ENCODE results near the gene ALDH3A2. TPM values are rescaled to one million over a fixed set of nuclear protein-coding genes. Genes with fewer than 3 reads are reported as not detected.

The ALDH3A2 gene
- 10 to 100 TPM; 22.0 to 26.0 TPM for total RNA-seq

DNA sequence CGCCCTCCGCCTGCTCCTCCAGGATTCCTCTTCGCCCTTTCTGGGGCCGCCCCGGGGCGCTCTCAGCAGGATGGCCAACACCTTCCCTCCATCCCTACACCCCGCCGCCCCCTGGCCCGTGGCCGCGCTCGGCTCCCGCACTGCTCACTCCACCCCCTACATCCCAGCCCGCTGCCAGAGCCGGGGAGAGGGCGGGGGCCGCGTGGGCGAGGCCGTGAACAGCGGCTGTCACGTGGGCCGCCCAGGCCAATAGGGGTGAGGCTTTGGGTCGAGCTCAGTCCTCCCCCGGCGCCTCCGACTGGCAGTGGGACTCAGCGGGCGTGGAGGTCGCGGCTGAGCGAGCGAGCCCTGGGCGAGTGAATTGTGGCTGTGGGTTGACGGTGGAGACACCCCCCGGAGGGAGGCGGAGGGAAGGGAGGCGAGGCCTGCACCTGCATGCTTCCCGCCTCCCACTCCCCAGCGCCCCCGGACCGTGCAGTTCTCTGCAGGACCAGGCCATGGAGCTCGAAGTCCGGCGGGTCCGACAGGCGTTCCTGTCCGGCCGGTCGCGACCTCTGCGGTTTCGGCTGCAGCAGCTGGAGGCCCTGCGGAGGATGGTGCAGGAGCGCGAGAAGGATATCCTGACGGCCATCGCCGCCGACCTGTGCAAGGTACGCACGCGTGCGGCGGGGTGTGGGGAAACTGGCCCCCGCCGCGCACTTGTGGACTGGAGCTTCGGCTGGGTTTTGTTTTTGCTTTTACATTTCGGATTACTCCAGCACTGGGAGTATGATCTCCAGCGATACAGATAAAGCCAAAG lies at the start of gene ALDH3A2:
TSS of gene ALDH3A2 (plus strand) at position 277 of the 799 bp plus-strand sequence. CDS start at position 498, 221 bp downstream.
- peaks cover 46% of the 10 kb centered on the region for H3K4me1 Mint-ChIP-seq

GRCh38 chr17:19610311-19610710 lies 38.2 kb upstream of the ALDH3A2 start:
- no peak for DNase-seq
- peaks cover 3% of the 10 kb centered on the region for H3K4me1 Mint-ChIP-seq
- no peak overlapping the region for H3K27ac Mint-ChIP-seq
- peaks cover 9% of the 10 kb centered on the region for H3K27me3 Mint-ChIP-seq
- H3K4me3 Mint-ChIP-seq: no peak overlapping the region
- H3K36me3 Mint-ChIP-seq: no peaks in the 10 kb centered on the region
- H3K9me3 Mint-ChIP-seq: no peaks in the 10 kb centered on the region

More for the DNA sequence above, at the start of gene ALDH3A2:
- peak; percentile 97 for DNase-seq
- peaks cover 4% of the 10 kb centered on the region for H3K27me3 Mint-ChIP-seq
- peak within 1 kb of the TSS; percentile 93 for H3K27ac Mint-ChIP-seq
- peak within 1 kb of the TSS; percentile 90 for H3K4me3 Mint-ChIP-seq
- H3K9me3 Mint-ChIP-seq: peaks cover 2% of the 10 kb centered on the region
- peaks cover 10% of the 10 kb centered on the region for H3K36me3 Mint-ChIP-seq

DNA sequence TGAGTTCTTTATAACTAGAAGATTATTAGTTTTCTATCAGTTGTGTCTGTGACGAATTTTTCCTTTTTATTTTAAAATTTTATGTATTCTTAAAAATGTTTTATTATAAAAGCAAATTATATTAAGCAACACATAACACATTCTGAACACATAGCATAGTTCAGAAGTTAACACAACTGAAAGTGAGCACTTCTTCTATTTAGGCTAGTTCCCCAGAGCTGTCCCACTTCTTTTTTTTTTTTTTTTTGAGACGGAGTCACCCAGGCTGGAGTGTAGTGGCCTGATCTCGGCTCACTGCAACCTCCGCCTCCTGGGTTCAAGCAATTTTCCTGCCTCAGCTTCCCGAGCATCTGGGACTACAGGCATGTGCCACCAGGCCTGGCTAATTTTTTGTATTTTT lies 37.7 kb upstream of the ALDH3A2 start:
- H3K27me3 Mint-ChIP-seq: peaks cover 9% of the 10 kb centered on the region
- no peak overlapping the region for H3K27ac Mint-ChIP-seq
- no peaks in the 10 kb centered on the region for H3K9me3 Mint-ChIP-seq
- H3K4me1 Mint-ChIP-seq: peaks cover 3% of the 10 kb centered on the region
- no peak overlapping the region for H3K4me3 Mint-ChIP-seq
- DNase-seq: no peak
- no peaks in the 10 kb centered on the region for H3K36me3 Mint-ChIP-seq

- H3K9me3 Mint-ChIP-seq: peaks cover 16% of the 10 kb centered on the region
- H3K36me3 Mint-ChIP-seq: peaks cover 6% of the 10 kb centered on the region
- H3K27ac Mint-ChIP-seq: no peak overlapping the region
- no peak for DNase-seq
- H3K27me3 Mint-ChIP-seq: peaks cover 5% of the 10 kb centered on the region
- no peak overlapping the region for H3K4me3 Mint-ChIP-seq
- peaks cover 3% of the 10 kb centered on the region for H3K4me1 Mint-ChIP-seq
Measured at GRCh38 chr17:19613979-19614378, 34.6 kb upstream of the ALDH3A2 start.

DNA sequence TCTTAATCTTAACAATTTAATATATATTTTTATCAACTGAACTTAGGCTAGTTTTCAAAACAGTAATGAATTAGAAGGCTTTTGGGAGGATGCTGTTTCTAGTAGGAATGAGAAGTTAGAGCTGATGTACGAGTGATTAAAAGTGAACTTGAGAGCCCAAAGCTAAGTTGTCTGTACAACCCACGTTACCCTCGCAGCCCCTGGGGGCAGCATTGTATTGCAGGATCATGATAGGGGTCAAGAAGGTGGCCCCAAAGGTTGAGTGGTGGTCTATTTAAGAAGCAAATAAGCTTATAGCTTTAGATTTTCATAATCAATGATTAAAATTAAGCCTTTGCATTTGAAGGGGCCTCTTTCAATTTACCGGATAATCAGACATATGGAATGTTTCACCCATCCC lies 33.7 kb upstream of the ALDH3A2 start:
- no peak overlapping the region for H3K27ac Mint-ChIP-seq
- peaks cover 13% of the 10 kb centered on the region for H3K36me3 Mint-ChIP-seq
- H3K27me3 Mint-ChIP-seq: peaks cover 5% of the 10 kb centered on the region
- H3K4me3 Mint-ChIP-seq: no peak overlapping the region
- DNase-seq: no peak
- peaks cover 25% of the 10 kb centered on the region for H3K9me3 Mint-ChIP-seq
- H3K4me1 Mint-ChIP-seq: peaks cover 3% of the 10 kb centered on the region

DNA sequence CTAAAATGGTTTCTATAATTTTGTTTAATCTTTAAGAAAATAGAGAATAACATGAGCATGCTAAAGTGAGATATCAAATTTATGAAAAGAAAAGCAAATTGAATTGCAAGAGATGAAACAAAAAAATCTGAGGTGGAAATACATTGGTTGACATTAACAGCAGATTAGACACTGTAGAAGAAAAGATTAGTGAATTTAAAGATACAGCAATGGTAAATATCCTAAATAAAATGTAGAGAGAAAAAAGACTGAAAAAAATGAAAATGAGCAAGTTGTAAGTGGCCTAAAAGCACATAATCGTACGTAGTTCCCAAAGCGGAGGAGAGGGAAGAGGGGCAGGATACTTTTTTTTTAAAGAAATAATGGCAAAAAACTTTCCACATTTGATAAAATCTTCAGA lies 30.5 kb upstream of the ALDH3A2 start:
- peaks cover 34% of the 10 kb centered on the region for H3K9me3 Mint-ChIP-seq
- H3K27me3 Mint-ChIP-seq: no peaks in the 10 kb centered on the region
- DNase-seq: no peak
- H3K4me3 Mint-ChIP-seq: no peak overlapping the region
- H3K27ac Mint-ChIP-seq: no peak overlapping the region
- H3K36me3 Mint-ChIP-seq: peaks cover 15% of the 10 kb centered on the region
- H3K4me1 Mint-ChIP-seq: peaks cover 3% of the 10 kb centered on the region

DNA sequence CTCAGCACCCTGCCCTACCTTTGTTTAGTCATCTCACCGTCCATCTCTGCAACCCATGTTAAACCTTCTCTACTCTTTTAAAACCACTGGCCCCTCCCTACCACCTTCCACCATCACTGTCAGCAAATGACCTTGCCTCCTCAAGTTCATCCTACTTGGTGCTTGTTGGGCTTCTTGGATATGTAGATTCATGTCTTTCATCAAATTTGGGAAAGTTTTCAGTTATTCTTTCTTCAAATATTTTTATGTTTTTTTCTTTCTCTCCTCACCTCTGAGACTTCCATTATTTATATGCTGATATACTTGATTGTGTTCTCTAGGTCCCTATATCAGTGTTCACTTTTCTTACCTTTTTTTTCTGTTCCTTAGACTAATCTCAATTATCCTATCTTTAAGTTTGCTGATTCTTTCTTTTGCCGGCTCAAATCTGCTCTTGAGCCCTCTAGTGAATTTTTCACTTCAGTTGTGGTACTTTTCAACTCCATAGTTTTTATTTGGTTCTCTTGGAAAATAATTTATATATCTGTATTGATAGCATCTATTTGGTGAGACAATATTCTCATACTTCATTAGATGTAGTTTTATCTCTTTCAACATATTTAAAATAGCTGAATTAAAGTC lies 28.7 kb upstream of the ALDH3A2 start:
- Mint-ChIP-seq H3K27ac (no peak overlapping the region), H3K4me1 (no peaks in the 10 kb centered on the region), H3K27me3 (no peaks in the 10 kb centered on the region)

GRCh38 chr17:19621697-19622096 lies 26.9 kb upstream of the ALDH3A2 start:
- peaks cover 4% of the 10 kb centered on the region for H3K27me3 Mint-ChIP-seq
- no peak overlapping the region for H3K4me3 Mint-ChIP-seq
- H3K9me3 Mint-ChIP-seq: peaks cover 34% of the 10 kb centered on the region
- no peak for DNase-seq
- H3K36me3 Mint-ChIP-seq: peaks cover 15% of the 10 kb centered on the region
- no peaks in the 10 kb centered on the region for H3K4me1 Mint-ChIP-seq
- H3K27ac Mint-ChIP-seq: no peak overlapping the region

More for the DNA sequence above, 28.7 kb upstream of the ALDH3A2 start:
- Mint-ChIP-seq H3K9me3 (peaks cover 34% of the 10 kb centered on the region), H3K36me3 (peaks cover 15% of the 10 kb centered on the region), H3K4me3 (no peak overlapping the region)
- DNase-seq: no peak

DNA sequence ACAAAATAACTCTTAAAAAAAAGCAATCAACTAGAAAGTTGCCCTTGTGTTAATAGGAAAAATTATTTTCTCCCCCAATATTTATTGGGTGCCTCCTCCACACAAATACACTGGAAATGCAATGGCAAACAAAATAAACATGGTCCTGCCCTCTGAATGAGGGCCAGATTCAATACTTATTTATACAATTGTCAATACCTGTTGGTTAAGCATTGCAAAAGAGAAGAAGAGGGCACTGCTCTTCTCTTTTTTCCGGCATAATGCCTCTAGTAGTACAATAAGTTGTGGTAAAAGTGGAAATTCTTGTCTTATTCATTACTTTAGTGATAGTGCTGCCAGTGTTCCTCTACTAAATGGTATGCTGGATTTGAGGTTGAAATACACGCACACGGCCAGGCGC lies 22.5 kb upstream of the ALDH3A2 start:
- Mint-ChIP-seq H3K27me3 (peaks cover 4% of the 10 kb centered on the region), H3K27ac (no peak overlapping the region), H3K4me3 (no peak overlapping the region), H3K9me3 (peaks cover 3% of the 10 kb centered on the region), H3K4me1 (no peaks in the 10 kb centered on the region), H3K36me3 (peaks cover 2% of the 10 kb centered on the region)
- no peak for DNase-seq

DNA sequence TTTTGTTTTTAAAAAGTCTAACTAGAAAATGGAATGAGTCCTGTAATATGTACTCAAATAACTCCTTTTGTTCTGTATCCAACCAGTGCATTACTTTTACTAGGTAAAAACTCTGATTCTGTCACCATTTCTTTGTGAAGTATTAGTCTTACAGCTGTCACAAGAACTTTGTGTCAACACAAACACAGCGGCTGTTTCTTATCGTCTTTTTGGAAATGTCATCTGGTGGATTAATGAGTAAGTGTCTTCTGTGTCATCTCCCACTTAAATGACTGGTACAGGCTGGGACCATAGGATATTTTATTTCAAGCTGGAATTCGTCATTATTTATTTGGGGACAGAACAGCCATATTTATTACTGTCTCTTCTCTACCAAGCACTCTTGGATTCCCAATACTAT lies 19.1 kb upstream of the ALDH3A2 start:
- no peaks in the 10 kb centered on the region for H3K36me3 Mint-ChIP-seq
- H3K4me3 Mint-ChIP-seq: no peak overlapping the region
- peaks cover 9% of the 10 kb centered on the region for H3K27me3 Mint-ChIP-seq
- no peak overlapping the region for H3K27ac Mint-ChIP-seq
- H3K9me3 Mint-ChIP-seq: no peaks in the 10 kb centered on the region
- no peaks in the 10 kb centered on the region for H3K4me1 Mint-ChIP-seq
- DNase-seq: no peak

DNA sequence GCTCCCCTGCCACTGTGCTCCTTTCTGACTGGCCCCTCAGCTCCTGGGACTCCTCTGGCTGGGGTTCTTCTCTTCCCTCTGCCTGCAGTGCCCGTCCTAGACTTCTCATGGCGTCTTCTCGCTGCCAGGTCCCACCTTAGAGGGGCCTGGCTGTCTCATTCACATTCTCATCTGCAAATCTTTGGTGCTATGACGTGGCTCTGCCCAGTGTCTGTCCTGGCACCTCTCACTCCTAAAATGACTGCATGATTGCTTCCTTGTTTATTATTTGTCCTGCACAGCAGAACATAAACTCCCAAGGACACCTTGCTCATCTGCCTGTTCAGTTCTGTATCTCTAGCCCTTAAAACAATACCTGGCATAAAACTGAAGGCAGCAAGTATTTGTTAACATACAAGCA lies 18.5 kb upstream of the ALDH3A2 start:
- no peaks in the 10 kb centered on the region for H3K36me3 Mint-ChIP-seq
- no peak overlapping the region for H3K4me3 Mint-ChIP-seq
- no peak overlapping the region for H3K27ac Mint-ChIP-seq
- DNase-seq: no peak
- H3K9me3 Mint-ChIP-seq: no peaks in the 10 kb centered on the region
- H3K4me1 Mint-ChIP-seq: no peaks in the 10 kb centered on the region
- H3K27me3 Mint-ChIP-seq: peaks cover 11% of the 10 kb centered on the region

GRCh38 chr17:19630661-19631060 lies 17.9 kb upstream of the ALDH3A2 start:
- H3K4me1 Mint-ChIP-seq: no peaks in the 10 kb centered on the region
- no peak for DNase-seq
- H3K27me3 Mint-ChIP-seq: peaks cover 18% of the 10 kb centered on the region
- H3K36me3 Mint-ChIP-seq: no peaks in the 10 kb centered on the region
- H3K27ac Mint-ChIP-seq: no peak overlapping the region
- no peak overlapping the region for H3K4me3 Mint-ChIP-seq
- H3K9me3 Mint-ChIP-seq: no peaks in the 10 kb centered on the region

DNA sequence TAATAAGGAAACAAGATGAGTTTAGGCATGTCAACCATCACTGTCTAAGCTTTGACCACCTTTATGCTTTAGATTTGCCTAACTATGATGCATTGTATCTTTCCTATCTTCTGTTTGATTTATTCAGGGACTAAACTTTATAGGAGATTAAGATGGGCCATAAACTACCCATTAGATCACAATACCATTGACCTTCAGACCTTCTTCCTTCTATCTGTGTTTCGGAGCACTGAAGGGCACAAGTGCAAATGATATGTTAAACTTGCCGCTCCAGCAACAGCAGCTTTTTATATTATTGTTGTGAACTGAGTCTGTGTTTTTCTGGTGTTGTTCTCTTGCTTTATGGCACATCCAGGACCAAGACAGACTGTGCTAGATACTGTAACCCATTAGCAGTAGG lies 16.6 kb upstream of the ALDH3A2 start:
- no peak overlapping the region for H3K27ac Mint-ChIP-seq
- H3K4me3 Mint-ChIP-seq: no peak overlapping the region
- no peaks in the 10 kb centered on the region for H3K36me3 Mint-ChIP-seq
- peaks cover 21% of the 10 kb centered on the region for H3K27me3 Mint-ChIP-seq
- H3K4me1 Mint-ChIP-seq: no peaks in the 10 kb centered on the region
- DNase-seq: no peak
- no peaks in the 10 kb centered on the region for H3K9me3 Mint-ChIP-seq

DNA sequence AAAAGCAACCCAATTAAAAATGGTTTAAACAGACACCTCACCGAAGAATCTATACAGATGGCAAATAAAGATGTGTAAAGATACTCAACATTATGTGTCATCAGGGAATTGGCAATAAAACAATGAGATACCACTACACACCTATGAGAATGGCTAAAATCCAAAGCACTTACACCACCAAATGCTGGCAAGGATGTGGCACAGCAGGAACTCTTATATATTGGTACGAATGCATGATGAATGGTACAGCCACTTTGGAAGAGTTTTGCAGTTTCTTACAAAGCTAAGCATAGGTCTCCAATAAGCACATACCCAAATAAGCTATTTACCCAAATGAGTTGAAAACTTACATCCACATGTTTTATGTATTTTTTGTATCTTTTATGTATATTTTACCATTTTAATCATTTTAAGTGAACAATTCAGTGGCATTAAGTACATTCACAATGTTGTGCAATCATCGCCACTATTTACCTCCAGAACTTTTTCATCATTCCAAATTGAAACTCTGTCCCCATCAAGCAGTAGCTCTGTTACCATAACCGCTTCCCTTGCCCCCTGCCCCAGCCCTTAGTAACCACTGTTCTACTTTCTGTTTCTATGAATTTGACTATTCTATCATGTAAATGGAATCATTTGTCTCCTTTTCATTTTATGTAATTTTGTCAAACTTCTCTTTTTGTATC lies 6.7 kb upstream of the ALDH3A2 start:
- no peak for DNase-seq
- no peak overlapping the region for H3K4me3 Mint-ChIP-seq
- H3K27me3 Mint-ChIP-seq: peaks cover 7% of the 10 kb centered on the region
- no peaks in the 10 kb centered on the region for H3K9me3 Mint-ChIP-seq
- no peak overlapping the region for H3K27ac Mint-ChIP-seq
- H3K36me3 Mint-ChIP-seq: no peaks in the 10 kb centered on the region
- H3K4me1 Mint-ChIP-seq: peaks cover 14% of the 10 kb centered on the region

DNA sequence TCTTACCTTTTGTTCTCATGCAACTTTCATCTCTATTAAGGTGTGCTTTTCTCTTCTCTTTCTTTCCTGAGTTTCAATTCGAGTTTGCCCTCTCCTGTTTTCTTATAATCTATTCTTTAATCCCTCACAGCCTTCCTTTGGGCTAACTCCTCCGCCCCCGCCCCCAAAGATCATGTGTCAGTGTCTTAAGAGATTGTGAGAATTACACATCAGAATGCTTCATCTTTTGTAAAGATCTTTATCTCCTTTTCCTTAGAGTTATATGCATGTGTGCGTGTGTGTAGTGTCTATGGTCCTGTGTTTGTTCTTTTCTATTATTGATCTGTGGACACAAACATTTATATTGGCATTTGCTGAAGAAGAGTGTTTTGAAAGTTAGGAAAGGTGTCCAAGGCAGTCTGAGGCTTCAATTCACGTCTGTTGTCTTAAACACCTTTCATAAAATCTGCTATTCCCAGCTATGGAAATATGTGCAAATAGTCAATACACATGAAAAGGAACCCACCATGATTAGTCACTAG lies 6.1 kb upstream of the ALDH3A2 start:
- H3K4me1 Mint-ChIP-seq: peaks cover 20% of the 10 kb centered on the region
- peaks cover 4% of the 10 kb centered on the region for H3K27me3 Mint-ChIP-seq
- H3K27ac Mint-ChIP-seq: no peak overlapping the region
- H3K9me3 Mint-ChIP-seq: no peaks in the 10 kb centered on the region
- no peak overlapping the region for H3K4me3 Mint-ChIP-seq
- no peaks in the 10 kb centered on the region for H3K36me3 Mint-ChIP-seq
- no peak for DNase-seq

Data from activated naive CD8-positive, alpha-beta T cell treated with anti-CD3 and anti-CD28 coated beads for 36 hours (primary cell).